Right lobe of liver (tissue), 4 donors: ENCODE data around the gene DLGAP4.

ENCODE experiments used
- POLR2A ChIP-seq: fragments of 450-650 bp; IDR thresholded peaks from one replicate; pipeline ENCODE4 v1.6.1; 2017; ENCODE audit warnings: antibody characterized with exemption, mild to moderate bottlenecking
- TF ChIP-seq, protein P1 (sequence below), 4 donors: fragments of 200-600 bp in 3 of 4; fragments of 450-650 bp in 1 of 4; IDR thresholded peaks; one replicate each; pipeline versions ENCODE4 v1.5.1 to v1.8.0; 2016 to 2022; ENCODE audit warnings: antibody characterized with exemption in 4 of 4, mild to moderate bottlenecking in 2 of 4
- donor health status: DM: no; HTN: no; CAD: no.
- donor health status: DM: no; HTN: no; CAD: no.
- donor health status: DM: no; HTN: yes; CAD: no.

DNA sequence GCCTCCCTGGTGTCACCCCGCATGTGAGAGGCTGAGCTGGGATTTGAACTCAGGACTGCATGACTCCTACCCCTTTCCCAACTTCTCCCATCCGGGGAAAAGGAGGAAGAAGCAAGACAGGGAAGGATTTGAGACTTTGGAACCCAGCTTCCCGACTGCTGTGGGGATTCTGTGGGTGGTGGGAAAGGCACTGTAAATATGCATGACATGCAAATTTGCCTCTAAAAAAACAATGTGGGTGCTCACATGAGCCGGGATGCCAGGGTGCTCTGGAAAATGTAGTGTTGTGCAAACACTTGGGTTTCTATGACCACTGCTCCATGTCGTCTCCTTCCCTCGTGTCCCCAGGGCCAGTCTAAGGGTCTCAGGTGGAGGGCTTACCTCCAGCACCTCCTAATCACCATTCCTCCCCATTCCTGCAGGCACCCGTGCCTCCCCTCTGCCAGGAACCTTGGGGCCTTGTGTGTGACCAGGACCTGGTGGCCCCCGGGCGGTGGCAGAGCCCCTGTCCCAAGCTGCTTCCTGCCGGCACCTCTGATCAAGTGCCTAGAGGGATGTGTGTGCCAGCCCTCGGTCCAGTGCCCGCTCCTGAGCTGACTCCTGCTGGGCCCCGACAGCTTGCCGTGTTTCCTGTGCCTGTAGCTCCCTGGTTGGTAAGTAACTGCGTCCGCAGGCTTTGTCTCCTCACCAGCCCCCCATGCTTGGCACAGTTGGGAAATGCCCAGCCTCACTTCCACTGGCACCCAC, 60.7 kb downstream of the DLGAP4 start:
- TF ChIP-seq, protein P1, sequence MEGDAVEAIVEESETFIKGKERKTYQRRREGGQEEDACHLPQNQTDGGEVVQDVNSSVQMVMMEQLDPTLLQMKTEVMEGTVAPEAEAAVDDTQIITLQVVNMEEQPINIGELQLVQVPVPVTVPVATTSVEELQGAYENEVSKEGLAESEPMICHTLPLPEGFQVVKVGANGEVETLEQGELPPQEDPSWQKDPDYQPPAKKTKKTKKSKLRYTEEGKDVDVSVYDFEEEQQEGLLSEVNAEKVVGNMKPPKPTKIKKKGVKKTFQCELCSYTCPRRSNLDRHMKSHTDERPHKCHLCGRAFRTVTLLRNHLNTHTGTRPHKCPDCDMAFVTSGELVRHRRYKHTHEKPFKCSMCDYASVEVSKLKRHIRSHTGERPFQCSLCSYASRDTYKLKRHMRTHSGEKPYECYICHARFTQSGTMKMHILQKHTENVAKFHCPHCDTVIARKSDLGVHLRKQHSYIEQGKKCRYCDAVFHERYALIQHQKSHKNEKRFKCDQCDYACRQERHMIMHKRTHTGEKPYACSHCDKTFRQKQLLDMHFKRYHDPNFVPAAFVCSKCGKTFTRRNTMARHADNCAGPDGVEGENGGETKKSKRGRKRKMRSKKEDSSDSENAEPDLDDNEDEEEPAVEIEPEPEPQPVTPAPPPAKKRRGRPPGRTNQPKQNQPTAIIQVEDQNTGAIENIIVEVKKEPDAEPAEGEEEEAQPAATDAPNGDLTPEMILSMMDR (IDR thresholded peaks at IDR 0.05), result no peak
- TF ChIP-seq POLR2A, result no peak
